Astrocyte (in vitro differentiated cells and primary cell): ENCODE data around the gene ITGAV. TPM values are rescaled to one million over a fixed set of nuclear protein-coding genes. Genes with fewer than 3 reads are reported as not detected.
A peak's percentile ranks its signal among the peaks of the same experiment; 100 is the strongest.

Experiments
- DNase-seq: peaks from one replicate; pipeline ENCODE4 v3.0.0-alpha.2; 2010; ENCODE audit warnings: low read depth
- FAIRE-seq: peaks from 2 replicates; lab custom pipeline; 2011; peaks lifted over from hg19 to GRCh38; lab: Jason Lieb, UNC
- H2AFZ ChIP-seq: 2 replicates; pipeline ENCODE4 v1.6.0; 2012; ENCODE audit warnings: low read depth, low read length, inconsistent platforms
- H3K27ac ChIP-seq: 2 replicates; pipeline ENCODE4 v1.5.1; 2011; ENCODE audit warnings: low read depth, low read length, inconsistent platforms
- H3K27me3 ChIP-seq: 2 replicates; pipeline ENCODE4 v1.6.0; 2011; ENCODE audit warnings: low read length, inconsistent platforms; ENCODE audit not compliant: insufficient read depth
- H3K36me3 ChIP-seq: 2 replicates; pipeline ENCODE4 v1.5.1; 2011; ENCODE audit warnings: low read length, inconsistent platforms; ENCODE audit not compliant: insufficient read depth
- H3K4me1 ChIP-seq: 2 replicates; pipeline ENCODE4 v1.5.1; 2011; ENCODE audit warnings: low read length, inconsistent platforms; ENCODE audit not compliant: insufficient read depth
- H3K4me2 ChIP-seq: 2 replicates; pipeline ENCODE4 v1.6.0; 2012; ENCODE audit warnings: low read length, inconsistent platforms
- H3K4me3 ChIP-seq: 2 replicates; pipeline ENCODE4 v1.5.1; 2011; ENCODE audit warnings: low read depth, mild to moderate bottlenecking, low read length, inconsistent platforms; ENCODE audit not compliant: insufficient read depth
- H3K79me2 ChIP-seq: 2 replicates; pipeline ENCODE4 v1.6.0; 2012; ENCODE audit warnings: mild to moderate bottlenecking, low read length, inconsistent platforms; ENCODE audit not compliant: insufficient read depth
- H3K9ac ChIP-seq: 2 replicates; pipeline ENCODE4 v1.6.0; 2012; ENCODE audit warnings: mild to moderate bottlenecking, low read length, inconsistent platforms
- H3K9me3 ChIP-seq: 2 replicates; pipeline ENCODE4 v1.5.1; 2012; ENCODE audit warnings: low read depth, mild to moderate bottlenecking, low read length, inconsistent platforms; ENCODE audit not compliant: insufficient read depth
- H4K20me1 ChIP-seq: 2 replicates; pipeline ENCODE4 v1.6.0; 2012; ENCODE audit warnings: low read length, inconsistent platforms; ENCODE audit not compliant: insufficient read depth
- H3K27ac Mint-ChIP-seq: one replicate; pipeline ENCODE4 v1.8.0; 2021; ENCODE audit warnings: mild to moderate bottlenecking, mixed read lengths; ENCODE audit not compliant: unreplicated experiment
- H3K27me3 Mint-ChIP-seq: one replicate; pipeline ENCODE4 v1.8.0; 2021; ENCODE audit warnings: low read depth, mixed read lengths; ENCODE audit not compliant: unreplicated experiment
- H3K36me3 Mint-ChIP-seq: one replicate; pipeline ENCODE4 v1.8.0; 2021; ENCODE audit warnings: low read depth, mixed read lengths; ENCODE audit not compliant: unreplicated experiment
- H3K4me1 Mint-ChIP-seq: one replicate; pipeline ENCODE4 v1.8.0; 2021; ENCODE audit warnings: low read depth, mixed read lengths; ENCODE audit not compliant: unreplicated experiment
- H3K4me3 Mint-ChIP-seq: one replicate; pipeline ENCODE4 v1.8.0; 2021; ENCODE audit warnings: mild to moderate bottlenecking, moderate library complexity, mixed read lengths; ENCODE audit not compliant: unreplicated experiment
- H3K9me3 Mint-ChIP-seq: one replicate; pipeline ENCODE4 v1.8.0; 2021; ENCODE audit warnings: mild to moderate bottlenecking, mixed read lengths; ENCODE audit not compliant: unreplicated experiment
- EZH2 ChIP-seq: IDR thresholded peaks from 2 replicates; pipeline ENCODE4 v1.6.1; 2012; ENCODE audit warnings: mild to moderate bottlenecking, low read length, inconsistent platforms; ENCODE audit not compliant: insufficient read depth
- total RNA-seq: library from RNA; stranded (reverse); gene quantifications from 2 replicates; pipeline ENCODE4 v1.2.1, GENCODE V29; 2021
- TF ChIP-seq, protein P1 (sequence below): IDR thresholded peaks from 2 replicates; pipeline ENCODE4 v1.5.1; 2011; ENCODE audit warnings: low read depth, mild to moderate bottlenecking, inconsistent platforms, low read length, moderate library complexity; ENCODE audit not compliant: insufficient read depth

The ITGAV gene
- total RNA-seq, 1 donor from 2014 or later: 661 TPM

DNA sequence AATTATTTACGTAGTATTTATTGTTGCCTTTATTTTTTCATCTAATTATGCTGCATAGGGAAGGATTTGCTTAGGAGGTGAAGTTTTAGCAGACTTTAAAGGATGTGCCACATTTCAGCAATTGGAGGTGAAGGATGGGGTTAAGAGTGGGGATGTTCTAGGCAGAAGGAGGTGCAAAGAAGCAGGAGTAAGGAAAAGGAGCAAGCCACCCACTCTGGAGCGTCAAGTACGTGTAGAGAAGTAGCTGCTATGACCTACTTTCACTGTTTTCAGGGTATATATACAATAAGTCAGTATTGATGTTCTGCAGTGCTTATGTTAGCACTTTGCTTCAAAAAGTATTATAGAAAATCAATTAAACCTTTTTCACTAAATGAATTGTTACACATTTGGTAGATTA is 34.4 kb downstream of the ITGAV start:
- H4K20me1 ChIP-seq: peaks cover 75% of the 10 kb centered on the region
- no peak for TF ChIP-seq EZH2
- TF ChIP-seq, protein P1, sequence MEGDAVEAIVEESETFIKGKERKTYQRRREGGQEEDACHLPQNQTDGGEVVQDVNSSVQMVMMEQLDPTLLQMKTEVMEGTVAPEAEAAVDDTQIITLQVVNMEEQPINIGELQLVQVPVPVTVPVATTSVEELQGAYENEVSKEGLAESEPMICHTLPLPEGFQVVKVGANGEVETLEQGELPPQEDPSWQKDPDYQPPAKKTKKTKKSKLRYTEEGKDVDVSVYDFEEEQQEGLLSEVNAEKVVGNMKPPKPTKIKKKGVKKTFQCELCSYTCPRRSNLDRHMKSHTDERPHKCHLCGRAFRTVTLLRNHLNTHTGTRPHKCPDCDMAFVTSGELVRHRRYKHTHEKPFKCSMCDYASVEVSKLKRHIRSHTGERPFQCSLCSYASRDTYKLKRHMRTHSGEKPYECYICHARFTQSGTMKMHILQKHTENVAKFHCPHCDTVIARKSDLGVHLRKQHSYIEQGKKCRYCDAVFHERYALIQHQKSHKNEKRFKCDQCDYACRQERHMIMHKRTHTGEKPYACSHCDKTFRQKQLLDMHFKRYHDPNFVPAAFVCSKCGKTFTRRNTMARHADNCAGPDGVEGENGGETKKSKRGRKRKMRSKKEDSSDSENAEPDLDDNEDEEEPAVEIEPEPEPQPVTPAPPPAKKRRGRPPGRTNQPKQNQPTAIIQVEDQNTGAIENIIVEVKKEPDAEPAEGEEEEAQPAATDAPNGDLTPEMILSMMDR: no peak
- peaks cover 29% of the 10 kb centered on the region for H3K36me3 ChIP-seq
- no peak overlapping the region for H2AFZ ChIP-seq
- peaks cover 21% of the 10 kb centered on the region for H3K36me3 Mint-ChIP-seq
- H3K4me1 ChIP-seq: peaks cover 7% of the 10 kb centered on the region
- no peak overlapping the region for H3K9ac ChIP-seq
- no peak for DNase-seq
- no peaks in the 10 kb centered on the region for H3K27me3 ChIP-seq
- H3K9me3 ChIP-seq: no peaks in the 10 kb centered on the region
- no peak overlapping the region for H3K4me2 ChIP-seq
- no peak for FAIRE-seq
- H3K27ac Mint-ChIP-seq: peak overlapping the region; percentile 42
- no peaks in the 10 kb centered on the region for H3K9me3 Mint-ChIP-seq
- peak overlapping the region; percentile 66 for H3K4me3 Mint-ChIP-seq
- H3K4me3 ChIP-seq: no peak overlapping the region
- H3K4me1 Mint-ChIP-seq: peaks cover 25% of the 10 kb centered on the region
- peaks cover 86% of the 10 kb centered on the region for H3K79me2 ChIP-seq
- H3K27me3 Mint-ChIP-seq: no peaks in the 10 kb centered on the region
- H3K27ac ChIP-seq: no peak overlapping the region

DNA sequence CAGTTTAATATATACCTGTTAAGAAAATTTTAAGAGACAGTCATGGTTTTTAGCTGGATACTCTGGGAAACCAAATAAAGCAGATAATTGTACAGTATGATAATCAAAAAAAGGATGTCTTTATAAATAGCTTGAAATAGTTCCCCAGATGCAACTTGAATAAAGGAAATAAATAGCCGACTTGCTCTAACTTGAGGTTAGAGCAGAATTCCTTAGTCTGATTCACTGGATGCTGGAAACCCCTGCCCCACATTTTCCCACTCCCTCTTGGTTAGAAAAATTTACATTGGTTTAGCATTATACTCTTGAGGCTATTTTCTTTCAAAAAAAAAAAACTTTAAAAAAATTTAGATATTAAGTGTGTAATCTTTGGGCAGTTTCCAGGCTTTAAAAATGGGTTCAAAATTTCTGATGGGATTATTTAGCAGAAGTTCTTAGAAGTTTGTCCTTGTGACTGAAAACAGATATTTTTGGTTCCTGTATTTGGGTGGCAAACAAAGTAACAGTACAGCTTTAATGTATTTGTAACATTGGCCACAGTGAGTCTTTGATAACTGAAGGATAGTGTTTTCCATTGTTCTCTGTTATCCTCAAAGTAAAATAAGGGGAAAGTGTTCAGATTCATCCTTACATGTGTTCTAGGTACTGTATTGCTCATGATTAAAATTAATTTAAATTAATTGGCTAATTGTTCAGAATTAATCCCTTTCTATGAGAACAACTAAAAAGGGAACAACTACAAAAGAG is 39.6 kb downstream of the ITGAV start:
- Mint-ChIP-seq H3K36me3 (peaks cover 8% of the 10 kb centered on the region), H3K27me3 (no peaks in the 10 kb centered on the region), H3K4me1 (peaks cover 21% of the 10 kb centered on the region), H3K27ac (peak overlapping the region; percentile 68), H3K9me3 (no peaks in the 10 kb centered on the region), H3K4me3 (no peak overlapping the region)
- no peak for TF ChIP-seq EZH2
- TF ChIP-seq, protein P1: no peak
- Histone ChIP-seq H4K20me1 (peaks cover 53% of the 10 kb centered on the region), H3K79me2 (peaks cover 70% of the 10 kb centered on the region), H2AFZ (no peak overlapping the region), H3K9ac (no peak overlapping the region), H3K9me3 (no peaks in the 10 kb centered on the region), H3K27ac (no peak overlapping the region), H3K4me2 (no peak overlapping the region), H3K4me3 (no peak overlapping the region), H3K36me3 (peaks cover 19% of the 10 kb centered on the region), H3K27me3 (no peaks in the 10 kb centered on the region), H3K4me1 (peaks cover 11% of the 10 kb centered on the region)
- FAIRE-seq: no peak
- DNase-seq: peak; percentile 60

DNA sequence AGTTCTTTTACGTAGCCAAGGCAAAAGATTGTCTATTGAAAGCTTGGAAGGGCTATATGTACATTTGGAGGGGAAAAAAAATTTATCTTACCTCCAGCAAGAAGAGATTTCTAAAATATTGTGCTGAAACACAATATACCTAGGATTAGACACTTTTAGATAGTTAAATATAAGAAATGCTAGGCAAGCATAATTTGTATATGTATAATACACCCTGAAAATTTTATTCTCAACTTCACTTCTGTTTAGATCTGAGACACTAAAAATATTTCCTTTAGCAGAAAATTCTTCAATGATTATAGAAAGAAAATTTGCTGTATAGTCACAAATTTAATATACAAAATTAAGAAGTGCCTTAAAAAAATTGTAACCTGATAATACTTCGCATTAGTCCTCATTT is 42.6 kb downstream of the ITGAV start:
- Histone ChIP-seq H3K36me3 (peaks cover 19% of the 10 kb centered on the region), H3K27ac (no peak overlapping the region), H3K9ac (no peak overlapping the region), H3K4me2 (no peak overlapping the region), H3K79me2 (peaks cover 45% of the 10 kb centered on the region), H3K27me3 (no peaks in the 10 kb centered on the region), H4K20me1 (peaks cover 36% of the 10 kb centered on the region), H3K4me3 (no peak overlapping the region), H3K9me3 (no peaks in the 10 kb centered on the region), H2AFZ (no peak overlapping the region), H3K4me1 (peaks cover 11% of the 10 kb centered on the region)
- Mint-ChIP-seq H3K4me1 (peaks cover 29% of the 10 kb centered on the region), H3K27ac (no peak overlapping the region), H3K27me3 (no peaks in the 10 kb centered on the region), H3K36me3 (peaks cover 5% of the 10 kb centered on the region), H3K9me3 (no peaks in the 10 kb centered on the region), H3K4me3 (no peak overlapping the region)
- TF ChIP-seq, protein P1: no peak
- TF ChIP-seq EZH2: no peak
- FAIRE-seq (no peak), DNase-seq (no peak)
